ENCODE results near the gene MIEF2. TPM values are rescaled to one million over a fixed set of nuclear protein-coding genes. Genes with fewer than 3 reads are reported as not detected.

MIEF2 gene
- total and polyA plus RNA-seq, 2 donors (not counting 3 experiments of a cell fraction or from before 2014, with no cell fraction given) = 8.3 to 22.7 TPM

DNA sequence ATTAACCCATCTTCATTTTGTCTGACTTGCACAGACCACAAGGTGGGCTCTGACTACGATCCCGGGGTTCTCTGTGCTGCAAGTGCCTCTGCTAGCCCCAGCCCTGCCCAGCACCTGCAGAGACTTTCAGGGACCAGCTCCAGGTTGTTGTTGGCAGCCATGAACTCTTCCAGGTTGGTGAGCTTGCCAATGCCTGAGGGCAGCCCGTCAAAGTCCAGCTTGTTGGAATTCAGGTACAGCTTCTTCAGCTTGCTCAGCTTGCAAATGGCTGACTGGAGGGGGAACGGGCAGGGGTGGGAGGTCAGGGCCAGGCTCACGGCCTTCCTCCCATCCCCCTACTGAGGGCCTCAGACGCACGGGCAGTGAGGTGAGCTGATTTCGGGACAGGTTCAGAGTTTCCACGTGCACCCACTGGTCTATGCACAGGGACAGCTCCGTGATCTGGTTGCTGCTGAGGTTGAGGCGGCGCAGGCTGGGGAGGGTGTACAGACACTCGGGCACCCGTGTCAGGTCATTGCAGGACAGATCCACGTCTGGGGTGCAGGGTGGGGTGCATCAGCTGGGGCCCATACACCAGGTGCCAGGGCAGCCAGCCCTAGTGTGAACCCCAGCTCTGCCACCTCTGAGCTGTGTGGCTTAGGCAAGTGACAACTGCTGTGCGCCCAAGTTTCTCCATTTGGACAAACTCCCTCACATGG lies 7.1 kb upstream of the MIEF2 start:
- Histone ChIP-seq H3K9me3 (replicated peaks; ENCODE audit: control insufficient read depth, insufficient read depth, low read length) (no peaks in the 10 kb centered on the region), H2AFZ (ENCODE audit: low read depth, low read length) (no peak overlapping the region), H3K9ac (replicated peaks; ENCODE audit: extremely low read depth, insufficient read depth, low read length) (no peak overlapping the region), H3K27me3 (ENCODE audit: control insufficient read depth in 2 of 2, insufficient read depth in 2 of 2, low read length in 2 of 2) (no peaks in the 10 kb centered on the region), H3K9me1 (replicated peaks; ENCODE audit: control insufficient read depth, extremely low read depth, insufficient read depth, low read length) (no peaks in the 10 kb centered on the region), H3K79me2 (ENCODE audit: control insufficient read depth, insufficient read depth, low read length) (peaks cover 23% of the 10 kb centered on the region), H4K20me1 (replicated peaks; ENCODE audit: control insufficient read depth, extremely low read depth, insufficient read depth, low read length) (no peaks in the 10 kb centered on the region), H3K27ac (ENCODE audit: insufficient read depth, low read depth, low read length) (no peak overlapping the region), H3K4me3 (replicated peaks in 1 of 3; ENCODE audit: insufficient read depth in 1 of 3, low read depth in 1 of 3, low read length in 3 of 3) (no peak overlapping the region), H3K36me3 (ENCODE audit: control insufficient read depth in 2 of 2, extremely low read depth in 1 of 2, insufficient read depth in 2 of 2, low read length in 2 of 2) (peaks cover 4 to 62% of the 10 kb centered on the region in 2 experiments), H3K4me1 (ENCODE audit: control insufficient read depth, extremely low read depth, insufficient read depth, low read length) (peaks cover 15% of the 10 kb centered on the region), H3K4me2 (ENCODE audit: insufficient read depth, low read length) (no peak overlapping the region)
- TSS peak; percentile 6 for BruUV-seq (replicated peaks)
- ChIA-PET CTCF (interaction anchor here (2.1 kb wide), 1 partner anchor 17 kb away, joined by 5 read pairs; no protein-coding TSS in a partner anchor), POLR2A (no interaction called here)
- DNase-seq (ENCODE audit: low read depth, low spot score) (no peak), FAIRE-seq (no peak)
- dilution Hi-C loops (cut with MboI; ENCODE audit: extremely low pct_ligation_motif_present, low sequenced_read_pairs) = no loop called here
- intact Hi-C loops (cut with micrococcal nuclease) = no loop called here
- TF ChIP-seq, protein P1, sequence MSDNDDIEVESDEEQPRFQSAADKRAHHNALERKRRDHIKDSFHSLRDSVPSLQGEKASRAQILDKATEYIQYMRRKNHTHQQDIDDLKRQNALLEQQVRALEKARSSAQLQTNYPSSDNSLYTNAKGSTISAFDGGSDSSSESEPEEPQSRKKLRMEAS (IDR thresholded peaks at IDR 0.05; ENCODE audit: insufficient read depth, insufficient read length) = no peak
- no peak for TF ChIP-seq EZH2 (IDR thresholded peaks at IDR 0.05; ENCODE audit: borderline replicate concordance, low read depth, low read length, severe bottlenecking)
- TF ChIP-seq, protein P2, sequence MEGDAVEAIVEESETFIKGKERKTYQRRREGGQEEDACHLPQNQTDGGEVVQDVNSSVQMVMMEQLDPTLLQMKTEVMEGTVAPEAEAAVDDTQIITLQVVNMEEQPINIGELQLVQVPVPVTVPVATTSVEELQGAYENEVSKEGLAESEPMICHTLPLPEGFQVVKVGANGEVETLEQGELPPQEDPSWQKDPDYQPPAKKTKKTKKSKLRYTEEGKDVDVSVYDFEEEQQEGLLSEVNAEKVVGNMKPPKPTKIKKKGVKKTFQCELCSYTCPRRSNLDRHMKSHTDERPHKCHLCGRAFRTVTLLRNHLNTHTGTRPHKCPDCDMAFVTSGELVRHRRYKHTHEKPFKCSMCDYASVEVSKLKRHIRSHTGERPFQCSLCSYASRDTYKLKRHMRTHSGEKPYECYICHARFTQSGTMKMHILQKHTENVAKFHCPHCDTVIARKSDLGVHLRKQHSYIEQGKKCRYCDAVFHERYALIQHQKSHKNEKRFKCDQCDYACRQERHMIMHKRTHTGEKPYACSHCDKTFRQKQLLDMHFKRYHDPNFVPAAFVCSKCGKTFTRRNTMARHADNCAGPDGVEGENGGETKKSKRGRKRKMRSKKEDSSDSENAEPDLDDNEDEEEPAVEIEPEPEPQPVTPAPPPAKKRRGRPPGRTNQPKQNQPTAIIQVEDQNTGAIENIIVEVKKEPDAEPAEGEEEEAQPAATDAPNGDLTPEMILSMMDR (IDR thresholded peaks at IDR 0.05; ENCODE audit: extremely low read depth in 1 of 2, insufficient read depth in 1 of 2, low read depth in 1 of 2, low read length in 2 of 2) = no peak
- TF ChIP-seq JUN (IDR thresholded peaks at IDR 0.05; ENCODE audit: borderline replicate concordance, insufficient read depth, insufficient read length, low read depth) = no peak
- no peak for TF ChIP-seq FOS (IDR thresholded peaks at IDR 0.05; ENCODE audit: borderline replicate concordance, insufficient read depth, low read length)
